Measurements from ENCODE around the gene CLDN9.

DNA sequence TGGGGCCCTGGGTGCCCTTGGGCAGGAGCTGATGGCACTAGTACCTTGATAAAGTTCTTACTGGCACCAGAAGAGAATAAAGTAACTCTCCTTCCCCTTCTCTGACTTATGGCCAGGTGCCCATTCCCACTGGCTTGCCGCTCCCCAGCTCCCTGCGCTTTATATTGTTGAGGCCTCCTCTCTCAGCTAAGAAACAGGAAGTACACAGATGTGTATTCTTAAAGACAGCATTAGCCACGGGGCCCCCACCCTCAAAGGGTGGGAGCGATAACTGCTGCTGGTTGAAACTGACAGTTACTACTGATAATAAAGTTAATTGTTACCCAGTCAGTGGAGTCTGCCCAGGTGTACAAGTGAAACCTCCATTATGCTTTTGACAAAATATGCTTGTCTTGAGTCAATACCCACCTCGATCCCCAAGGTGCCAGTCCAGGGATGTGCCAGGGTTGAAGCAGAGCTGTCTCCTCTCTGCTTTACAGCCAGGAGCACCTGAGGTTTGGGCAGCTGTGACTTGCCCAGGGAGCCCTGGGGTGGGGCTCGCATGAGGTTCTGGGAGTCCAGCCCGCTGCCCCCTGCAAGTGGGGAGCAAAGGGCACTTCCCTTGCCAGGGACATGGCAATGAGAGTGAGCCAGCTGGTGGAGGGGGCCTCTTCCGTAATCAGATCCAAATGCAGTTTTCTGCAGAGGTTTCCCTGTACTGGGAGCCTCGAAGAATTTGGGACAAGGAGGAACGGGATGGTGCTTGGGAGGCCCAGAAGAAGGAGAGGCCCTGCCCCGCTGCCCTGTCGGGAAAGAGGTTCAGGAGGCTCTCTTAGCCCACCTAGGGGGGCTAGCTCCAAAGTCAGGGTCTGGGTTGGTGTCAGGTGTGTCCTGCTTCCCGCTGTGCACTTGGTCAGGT lies 5.4 kb upstream of the CLDN9 start:
- TF ChIP-seq, protein P1, sequence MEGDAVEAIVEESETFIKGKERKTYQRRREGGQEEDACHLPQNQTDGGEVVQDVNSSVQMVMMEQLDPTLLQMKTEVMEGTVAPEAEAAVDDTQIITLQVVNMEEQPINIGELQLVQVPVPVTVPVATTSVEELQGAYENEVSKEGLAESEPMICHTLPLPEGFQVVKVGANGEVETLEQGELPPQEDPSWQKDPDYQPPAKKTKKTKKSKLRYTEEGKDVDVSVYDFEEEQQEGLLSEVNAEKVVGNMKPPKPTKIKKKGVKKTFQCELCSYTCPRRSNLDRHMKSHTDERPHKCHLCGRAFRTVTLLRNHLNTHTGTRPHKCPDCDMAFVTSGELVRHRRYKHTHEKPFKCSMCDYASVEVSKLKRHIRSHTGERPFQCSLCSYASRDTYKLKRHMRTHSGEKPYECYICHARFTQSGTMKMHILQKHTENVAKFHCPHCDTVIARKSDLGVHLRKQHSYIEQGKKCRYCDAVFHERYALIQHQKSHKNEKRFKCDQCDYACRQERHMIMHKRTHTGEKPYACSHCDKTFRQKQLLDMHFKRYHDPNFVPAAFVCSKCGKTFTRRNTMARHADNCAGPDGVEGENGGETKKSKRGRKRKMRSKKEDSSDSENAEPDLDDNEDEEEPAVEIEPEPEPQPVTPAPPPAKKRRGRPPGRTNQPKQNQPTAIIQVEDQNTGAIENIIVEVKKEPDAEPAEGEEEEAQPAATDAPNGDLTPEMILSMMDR (IDR thresholded peaks at IDR 0.05) = no peak
- TF ChIP-seq POLR2A (IDR thresholded peaks at IDR 0.05) (no peak), POLR2AphosphoS5 (IDR thresholded peaks at IDR 0.05) (no peak), EP300 (IDR thresholded peaks at IDR 0.05) (no peak)

All from upper lobe of left lung (tissue), 4 donors.